Stomach (tissue), 9 donors: Measurements from ENCODE around the gene ING2. TPM values are rescaled to one million over a fixed set of nuclear protein-coding genes. Genes with fewer than 3 reads are reported as not detected.

Source experiments
- DNase-seq, 2 donors: peaks; one replicate each; pipeline versions ENCODE4 v3.0.0 to v3.0.0-alpha.2; 2013 to 2019
- H3K27ac ChIP-seq, 5 donors: fragments of 200-600 bp in 4 of 5; sonication (generic) in 4 of 5; one replicate each; pipeline ENCODE4 v1.5.1; 2013 to 2019; ENCODE audit warnings: mild to moderate bottlenecking in 1 of 5, moderate library complexity in 1 of 5
- H3K27me3 ChIP-seq, 3 donors: fragments of 200-600 bp; sonication (generic); one replicate each; pipeline ENCODE4 v1.5.1; 2017 to 2019; ENCODE audit warnings: mixed run types in 1 of 3
- H3K36me3 ChIP-seq, 4 donors: fragments of 200-600 bp; sonication (generic); 1 replicate in 3 of 4; 2 replicates in 1 of 4; pipeline ENCODE4 v1.5.1; 2016 to 2019
- H3K4me1 ChIP-seq, 4 donors: fragments of 200-600 bp; sonication (generic); one replicate each; pipeline ENCODE4 v1.5.1; 2016 to 2019
- H3K4me3 ChIP-seq, 4 donors: fragments of 200-600 bp; sonication (generic) in 3 of 4; one replicate each; pipeline ENCODE4 v1.5.1; 2016 to 2019; ENCODE audit warnings: mild to moderate bottlenecking in 1 of 4
- H3K9me3 ChIP-seq, 4 donors: fragments of 200-600 bp; sonication (generic); one replicate each; pipeline ENCODE4 v1.5.1; 2016 to 2019
- EP300 ChIP-seq: sonication (generic); formaldehyde crosslinking; IDR thresholded peaks from one replicate; pipeline ENCODE4 v1.6.1; 2017; ENCODE audit warnings: antibody characterized with exemption
- POLR2A ChIP-seq, 4 donors: fragments of 450-650 bp; IDR thresholded peaks; one replicate each; pipeline ENCODE4 v1.6.1; 2016; ENCODE audit warnings: antibody characterized with exemption in 4 of 4, control low read depth in 2 of 4, mild to moderate bottlenecking in 1 of 4, moderate library complexity in 1 of 4
- POLR2AphosphoS5 ChIP-seq, 3 donors: sonication (generic); formaldehyde crosslinking; IDR thresholded peaks; one replicate each; pipeline ENCODE4 v1.6.1; 2016; ENCODE audit warnings: antibody characterized with exemption in 3 of 3
- WGBS, 5 donors: extraction: QIAGEN DNeasy Blood & Tissue Kit in 3 of 5; methylation state at CpG; one replicate each; pipeline versions ENCODE4 v1.1.5 to v1.1.7; 2013 to 2018; 5-methylcytosine and 5-hydroxymethylcytosine counted together
- intact Hi-C: fragments of 100-400 bp; cut with DNase I; formaldehyde crosslinking; loops from one replicate; pipeline ENCODE4 v1.15.1; 2023; ENCODE audit warnings: low total_unique reads
- polyA plus RNA-seq, 3 donors: library from polyadenylated mRNA; stranded (reverse); fragments of 200-250 nt; gene quantifications; one replicate each; pipeline ENCODE4 v1.2.3, GENCODE V29; 2013
- total RNA-seq, 5 donors: library from RNA; depleted of rRNA; stranded (reverse); fragments of >200 nt; gene quantifications; one replicate each; pipeline versions ENCODE4 v1.1.0 to v1.2.3, GENCODE V29; 2014 to 2016
- TF ChIP-seq, protein P1 (sequence below), 7 experiments: fragments of 450-650 bp in 4 of 7; fragments of 200-600 bp in 3 of 7; sonication (generic) in 3 of 7; IDR thresholded peaks; one replicate each; pipeline ENCODE4 v1.5.1; 2016 to 2019; ENCODE audit warnings: antibody characterized with exemption in 7 of 7, control low read depth in 2 of 7, mild to moderate bottlenecking in 1 of 7
- donor health status: healthy with polysubstance abuse.
- donor health status: Bipolar disorder and iron deficiency.
- donor health status: healthy.

Gene ING2
- total and polyA plus RNA-seq, 8 donors = 0.45 to 15.2 (median 8.1) TPM

DNA sequence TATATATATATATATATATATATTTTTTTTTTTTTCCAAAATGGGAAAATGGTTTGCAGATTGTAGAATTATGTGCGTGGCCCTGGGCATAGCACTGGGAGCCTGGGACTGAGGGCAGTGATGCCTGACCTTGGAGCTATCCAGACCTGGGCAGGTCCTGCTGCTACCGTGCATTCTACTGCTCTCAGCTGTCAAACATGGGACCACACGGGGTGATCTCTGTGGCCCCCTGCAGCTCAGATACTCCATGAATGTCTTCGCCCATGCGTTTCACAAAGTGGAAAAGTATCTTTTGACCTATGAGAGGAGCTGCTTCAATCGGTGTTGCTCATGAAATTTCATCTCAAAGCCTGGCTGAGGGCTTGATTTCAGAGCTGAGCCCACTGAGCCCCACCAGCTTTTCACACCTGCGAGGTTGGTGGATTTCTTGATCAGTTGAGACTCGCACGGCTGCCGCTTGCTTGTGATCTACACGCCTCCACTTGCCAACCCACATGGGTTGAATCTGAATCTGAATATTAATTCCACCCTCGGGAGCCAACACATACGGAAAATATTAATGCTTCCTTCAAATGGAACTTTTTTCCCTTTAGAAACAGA, 35.7 kb downstream of the ING2 start:
- H3K9me3 ChIP-seq = peaks cover 0 to 13% (median 5%) of the 10 kb centered on the region in 4 donors
- WGBS, 5 donors = 66 to 78% (median 72%) methylated on average over 13 of the region's 13 CpGs
- no peak for TF ChIP-seq POLR2AphosphoS5 (IDR thresholded peaks at IDR 0.05)
- TF ChIP-seq EP300 = no peak
- TF ChIP-seq, protein P1, sequence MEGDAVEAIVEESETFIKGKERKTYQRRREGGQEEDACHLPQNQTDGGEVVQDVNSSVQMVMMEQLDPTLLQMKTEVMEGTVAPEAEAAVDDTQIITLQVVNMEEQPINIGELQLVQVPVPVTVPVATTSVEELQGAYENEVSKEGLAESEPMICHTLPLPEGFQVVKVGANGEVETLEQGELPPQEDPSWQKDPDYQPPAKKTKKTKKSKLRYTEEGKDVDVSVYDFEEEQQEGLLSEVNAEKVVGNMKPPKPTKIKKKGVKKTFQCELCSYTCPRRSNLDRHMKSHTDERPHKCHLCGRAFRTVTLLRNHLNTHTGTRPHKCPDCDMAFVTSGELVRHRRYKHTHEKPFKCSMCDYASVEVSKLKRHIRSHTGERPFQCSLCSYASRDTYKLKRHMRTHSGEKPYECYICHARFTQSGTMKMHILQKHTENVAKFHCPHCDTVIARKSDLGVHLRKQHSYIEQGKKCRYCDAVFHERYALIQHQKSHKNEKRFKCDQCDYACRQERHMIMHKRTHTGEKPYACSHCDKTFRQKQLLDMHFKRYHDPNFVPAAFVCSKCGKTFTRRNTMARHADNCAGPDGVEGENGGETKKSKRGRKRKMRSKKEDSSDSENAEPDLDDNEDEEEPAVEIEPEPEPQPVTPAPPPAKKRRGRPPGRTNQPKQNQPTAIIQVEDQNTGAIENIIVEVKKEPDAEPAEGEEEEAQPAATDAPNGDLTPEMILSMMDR (IDR thresholded peaks at IDR 0.05) = no peak
- TF ChIP-seq POLR2A (IDR thresholded peaks at IDR 0.05) = no peak
- peaks cover 0 to 22% (median 13%) of the 10 kb centered on the region in 4 donors for H3K4me1 ChIP-seq
- H3K4me3 ChIP-seq = no peak overlapping the region
- H3K36me3 ChIP-seq = no peaks in the 10 kb centered on the region
- peak in 1 of 2 donors; percentile 26 for DNase-seq
- no peaks in the 10 kb centered on the region for H3K27me3 ChIP-seq
- H3K27ac ChIP-seq = peak overlapping the region in 1 of 5 donors; percentile 6
- intact Hi-C loops = no loop called here

DNA sequence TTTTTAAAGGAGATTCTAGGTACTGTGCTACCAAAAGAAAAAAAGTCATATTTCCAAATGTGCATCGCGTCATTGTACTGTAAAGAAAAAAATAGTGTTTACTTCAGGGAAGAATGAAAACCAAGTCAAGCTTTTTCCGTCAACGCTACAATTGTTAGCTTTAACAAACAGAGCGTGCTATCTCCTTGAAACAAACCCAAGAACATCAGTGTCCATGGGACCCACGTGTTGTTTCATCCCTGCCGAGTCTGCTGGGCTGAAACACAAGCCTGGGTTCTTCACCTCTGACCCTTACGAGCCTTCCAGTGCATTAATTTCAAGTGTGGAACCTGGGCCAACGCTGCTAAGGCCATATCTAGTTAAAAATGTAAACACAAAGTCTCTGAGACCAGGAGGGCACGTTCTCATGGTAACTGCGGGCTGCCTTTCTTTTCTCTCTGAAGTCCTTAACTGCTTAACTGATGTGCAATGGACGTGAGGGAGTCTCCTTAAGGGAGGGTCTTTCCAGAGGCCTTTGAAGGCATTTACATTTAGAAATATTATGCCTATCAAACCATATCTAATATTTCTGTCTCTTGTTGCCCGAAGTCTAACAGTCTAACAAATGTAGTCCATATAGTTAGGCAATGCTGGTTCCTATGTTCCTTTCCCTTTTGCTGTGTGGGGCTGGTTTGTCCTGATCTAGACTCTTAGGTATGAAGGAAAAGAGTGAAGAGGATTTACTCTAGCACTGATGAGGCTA, 36.3 kb downstream of the ING2 start:
- WGBS, 5 donors = 16 to 30% (median 22%) methylated on average over 13 of the region's 13 CpGs
- peak in 1 of 2 donors; percentile 63 for DNase-seq
- H3K36me3 ChIP-seq = no peaks in the 10 kb centered on the region
- no peak overlapping the region for H3K4me3 ChIP-seq
- peaks cover 0 to 13% (median 5%) of the 10 kb centered on the region in 4 donors for H3K9me3 ChIP-seq
- TF ChIP-seq EP300 = no peak
- TF ChIP-seq, protein P1 (IDR thresholded peaks at IDR 0.05) = no peak
- no peak for TF ChIP-seq POLR2AphosphoS5 (IDR thresholded peaks at IDR 0.05)
- no peak for TF ChIP-seq POLR2A (IDR thresholded peaks at IDR 0.05)
- H3K27me3 ChIP-seq = no peaks in the 10 kb centered on the region
- intact Hi-C loops = no loop called here
- H3K4me1 ChIP-seq = peaks cover 0 to 22% (median 13%) of the 10 kb centered on the region in 4 donors
- H3K27ac ChIP-seq = peak overlapping the region in 2 of 5 donors; percentile 6 to 21

DNA sequence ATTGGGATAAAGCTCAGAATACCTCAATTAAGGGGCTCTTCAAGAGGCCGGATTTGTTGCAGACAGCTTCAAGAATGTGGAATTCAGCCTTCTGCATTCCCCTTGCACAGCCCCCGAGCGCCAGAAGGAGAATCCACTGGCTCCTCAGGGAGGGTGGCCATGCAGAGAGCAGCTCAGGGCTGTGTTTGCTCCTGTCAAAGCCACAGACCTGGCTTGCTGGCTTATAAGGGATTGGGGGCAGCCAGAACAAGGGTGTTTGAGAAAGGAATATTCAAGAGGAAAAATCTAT, 36.8 kb downstream of the ING2 start:
- 53 to 64% (median 56%) methylated on average over 3 of the region's 3 CpGs for WGBS, 5 donors
- Histone ChIP-seq H3K27ac (peak overlapping the region in 1 of 5 donors; percentile 21), H3K36me3 (no peaks in the 10 kb centered on the region), H3K4me1 (peaks cover 0 to 22% (median 13%) of the 10 kb centered on the region in 4 donors), H3K9me3 (peaks cover 0 to 13% (median 5%) of the 10 kb centered on the region in 4 donors), H3K4me3 (no peak overlapping the region), H3K27me3 (no peaks in the 10 kb centered on the region)
- TF ChIP-seq, protein P1 (IDR thresholded peaks at IDR 0.05) = no peak
- TF ChIP-seq EP300 = no peak
- no peak for TF ChIP-seq POLR2AphosphoS5 (IDR thresholded peaks at IDR 0.05)
- no peak for TF ChIP-seq POLR2A (IDR thresholded peaks at IDR 0.05)
- DNase-seq = peak in 1 of 2 donors; percentile 16
- intact Hi-C loops = no loop called here

DNA sequence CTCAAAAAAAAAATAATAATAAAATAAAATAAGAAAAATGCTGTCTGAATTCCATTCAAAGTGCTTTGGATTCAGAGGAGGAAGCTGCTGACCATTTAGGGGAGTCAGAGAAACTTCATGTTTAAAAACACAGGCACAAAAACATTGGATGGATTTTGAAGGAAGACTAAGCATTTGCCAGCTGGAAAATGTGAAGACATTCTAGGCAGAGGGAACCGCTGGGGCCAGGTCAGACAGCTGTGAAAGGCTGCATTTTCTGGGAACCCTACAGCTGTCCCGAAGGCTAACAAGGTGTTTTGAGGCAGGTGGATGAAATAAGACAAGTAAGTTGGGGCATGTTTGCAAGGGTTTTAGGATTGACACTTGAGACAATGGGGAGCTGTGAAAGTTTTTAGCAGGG, 38.6 kb downstream of the ING2 start:
- TF ChIP-seq POLR2AphosphoS5 (IDR thresholded peaks at IDR 0.05) (no peak), EP300 (no peak), POLR2A (IDR thresholded peaks at IDR 0.05) (no peak)
- TF ChIP-seq, protein P1 (IDR thresholded peaks at IDR 0.05) = no peak
- DNase-seq = no peak
- Histone ChIP-seq H3K9me3 (peaks cover 0 to 13% (median 5%) of the 10 kb centered on the region in 4 donors), H3K4me3 (no peak overlapping the region), H3K27me3 (no peaks in the 10 kb centered on the region), H3K4me1 (peaks cover 0 to 22% (median 13%) of the 10 kb centered on the region in 4 donors), H3K27ac (no peak overlapping the region), H3K36me3 (no peaks in the 10 kb centered on the region)
- WGBS, 5 donors = 65 to 83% (median 70%) methylated on average over 2 of the region's 2 CpGs
- intact Hi-C loops = no loop called here
